Measurements from ENCODE around the gene HSPA12B. TPM values are rescaled to one million over a fixed set of nuclear protein-coding genes. Genes with fewer than 3 reads are reported as not detected.
A peak's percentile ranks its signal among the peaks of the same experiment; 100 is the strongest.

HSPA12B gene
- total and polyA plus RNA-seq, 2 of the 8 experiments (the other 6 are each of a cell fraction or from before 2014, with no cell fraction given), result 2.2 to 4.3 TPM

- no peak for FAIRE-seq
- H3K4me2 ChIP-seq (ENCODE audit: insufficient read depth in 1 of 2, low read depth in 2 of 2, low read length in 2 of 2), result peak overlapping the region; percentile 51 to 89
- no peak overlapping the region for H2BK20ac ChIP-seq (ENCODE audit: low read length)
- H3K23me2 ChIP-seq (ENCODE audit: low read depth, low read length), result peaks cover 19% of the 10 kb centered on the region
- WGBS, 2 experiments (ENCODE audit: extremely low coverage in 1 of 2, insufficient coverage in 1 of 2, insufficient read length in 1 of 2, insufficient replicate concordance in 2 of 2, low coverage in 1 of 2, low lambda C conversion rate in 2 of 2, missing lambda C conversion rate in 1 of 2), result 52% methylated on average over 13 of the region's 13 CpGs; no CpG with 5 or more reads in 1 of the 2 experiments
- H3K4ac ChIP-seq (replicated peaks; ENCODE audit: insufficient read length, low read depth, low read length), result no peak overlapping the region
- H3K4me3 ChIP-seq (ENCODE audit: extremely low read depth in 1 of 4, insufficient read depth in 2 of 4, low read depth in 3 of 4, low read length in 4 of 4), result peak overlapping the region; percentile 16 to 50 (median 33); a peak in 5 of 8 replicates
- no peak overlapping the region for H3K14ac ChIP-seq (ENCODE audit: insufficient read length)
- no peak overlapping the region for H2AFZ ChIP-seq (ENCODE audit: low read length)
- H3K9me3 ChIP-seq (ENCODE audit: insufficient read depth in 2 of 2, low read depth in 1 of 2, low read length in 1 of 2), result no peaks in the 10 kb centered on the region
- no peaks in the 10 kb centered on the region for H3K79me2 ChIP-seq (ENCODE audit: control insufficient read depth in 1 of 2, insufficient read depth in 2 of 2, low read length in 2 of 2)
- no peaks in the 10 kb centered on the region; the same call in 1 of the 2 replicates for H3K79me1 ChIP-seq (ENCODE audit: low read depth, low read length)
- ChIA-PET POLR2A (ENCODE audit: partially characterized antibody) (interaction anchor here (0.8 to 5.9 kb wide), 9 partner anchors 8 to 64 kb away, joined by 3 to 46 read pairs (median 3); partner anchors contain the start of gene ADISSP), CTCF (ENCODE audit: partially characterized antibody) (interaction anchor here (0.7 to 18.6 kb wide), 18 partner anchors 11 to 452 kb away, joined by 3 to 308 read pairs (median 6); partner anchors contain the start of genes ADISSP, AP5S1, HSPA12B and SIGLEC1)
- no peak overlapping the region for H3K9ac ChIP-seq (replicated peaks in 1 of 4; ENCODE audit: extremely low read depth in 1 of 4, low read depth in 3 of 4, low read length in 3 of 4)
- H4K20me1 ChIP-seq (replicated peaks in 1 of 2; ENCODE audit: control insufficient read depth in 1 of 2, insufficient read depth in 2 of 2, low read length in 2 of 2), result peaks cover 6 to 26% of the 10 kb centered on the region in 2 experiments
- peak overlapping the region; percentile 7 for H4K5ac ChIP-seq (ENCODE audit: insufficient read length, low read depth, low read length)
- H3K27me3 ChIP-seq (replicated peaks in 1 of 4; ENCODE audit: control insufficient read depth in 3 of 4, extremely low read depth in 1 of 4, insufficient read depth in 3 of 4, low read length in 3 of 4), result peaks cover 4 to 22% (median 17%) of the 10 kb centered on the region in 4 experiments
- H2AK5ac ChIP-seq (ENCODE audit: low read depth, low read length), result peak overlapping the region; percentile 25; the same call in 1 of the 2 replicates
- H2BK5ac ChIP-seq (ENCODE audit: low read depth, low read length), result peak overlapping the region; percentile 44; the same call in 1 of the 2 replicates
- DNase-seq (ENCODE audit: low read depth in 1 of 2, low spot score in 2 of 2), result no peak
- no peak overlapping the region for H3K56ac ChIP-seq (replicated peaks; ENCODE audit: insufficient read length, low read depth, low read length)
- no peak overlapping the region for H4K91ac ChIP-seq (replicated peaks; ENCODE audit: insufficient read length, low read length)
- TF ChIP-seq KDM1A (IDR thresholded peaks at IDR 0.05; ENCODE audit: borderline replicate concordance, low read length) (no peak), POLR2AphosphoS5 (IDR thresholded peaks at IDR 0.05; ENCODE audit: low read depth, low read length) (peak; percentile 17), POU5F1 (IDR thresholded peaks at IDR 0.05; ENCODE audit: low read depth, low read length) (no peak), ASH2L (IDR thresholded peaks at IDR 0.05; ENCODE audit: low read length) (no peak), TCF12 (IDR thresholded peaks at IDR 0.05; ENCODE audit: low read depth, low read length) (no peak)
- H4K8ac ChIP-seq (ENCODE audit: extremely low read depth, insufficient read depth, low read length), result no peak overlapping the region
- peak overlapping the region; percentile 93 for H3K18ac ChIP-seq (ENCODE audit: extremely low read depth, low read length)
- peak overlapping the region; percentile 98; the same call in 1 of the 2 replicates for H2BK15ac ChIP-seq (ENCODE audit: low read length)
- H2BK120ac ChIP-seq (replicated peaks; ENCODE audit: low read depth, low read length), result no peak overlapping the region
- H3K36me3 ChIP-seq (ENCODE audit: control insufficient read depth in 2 of 4, insufficient read depth in 4 of 4, low read length in 3 of 4), result no peaks in the 10 kb centered on the region; a peak in 2 of 8 replicates
- H3K23ac ChIP-seq (ENCODE audit: insufficient read length), result no peak overlapping the region
- H3K4me1 ChIP-seq (replicated peaks in 1 of 4; ENCODE audit: control insufficient read depth in 3 of 4, insufficient read depth in 4 of 4, low read length in 3 of 4), result peaks cover 0 to 17% (median 4%) of the 10 kb centered on the region in 4 experiments; a peak in 5 of 7 replicates
- H3K27ac ChIP-seq (ENCODE audit: low read depth, low read length), result no peak overlapping the region
- no peak overlapping the region; the same call in 1 of the 2 replicates for H2BK12ac ChIP-seq (ENCODE audit: low read depth, low read length)
Measured at GRCh38 chr20:3752386-3752759, 19.9 kb downstream of the HSPA12B start.

All from H1 (cell line).